Measurements from ENCODE around the gene CNRIP1.
A peak's percentile ranks its signal among the peaks of the same experiment; 100 is the strongest.
"Not testable (repeated sequence)": the region's sequence is repeated elsewhere in the genome, so short reads cannot be mapped to it uniquely, and the experiment has no call there.

CNRIP1 gene

DNA sequence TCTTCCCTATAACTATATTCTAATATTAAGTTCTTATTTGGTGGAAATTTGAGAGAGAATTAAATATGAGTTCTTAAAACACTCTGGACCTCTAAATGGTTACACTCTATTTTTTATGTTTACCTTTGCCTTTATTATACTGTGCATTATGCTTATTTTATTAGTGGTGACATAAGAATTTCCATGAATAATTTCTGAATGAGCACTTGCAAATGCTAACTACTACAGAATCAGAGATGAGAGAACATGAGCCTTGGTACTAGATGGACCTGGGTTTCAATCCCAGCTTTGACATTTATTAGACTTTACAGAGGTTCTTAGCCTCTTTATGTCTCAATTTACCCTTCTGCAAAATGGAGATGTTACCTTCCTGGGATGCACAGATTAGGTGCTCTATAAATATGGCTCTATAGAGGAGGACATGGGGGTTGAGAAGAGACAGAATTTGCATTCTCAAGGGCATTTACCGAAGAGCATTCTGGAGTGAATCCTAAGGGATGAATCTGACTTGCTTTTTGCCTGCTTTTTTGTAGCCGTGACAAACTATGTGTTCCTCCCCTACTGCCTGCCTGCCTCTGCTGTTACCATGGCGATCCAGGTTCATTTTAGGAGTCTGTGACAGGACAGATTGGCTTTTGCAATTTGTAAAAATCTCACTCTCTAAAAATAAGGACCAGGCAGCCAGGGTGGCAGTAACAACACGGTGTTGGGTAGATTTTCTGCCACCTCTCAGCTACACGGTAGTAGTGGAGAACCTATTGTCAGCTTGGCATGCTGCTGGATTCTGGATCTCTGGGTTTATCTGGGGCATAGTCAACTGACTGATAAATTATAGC is 20.7 kb upstream of the CNRIP1 start:
- no peak for DNase-seq (ENCODE audit: low spot score)

- no peak for DNase-seq (ENCODE audit: low spot score)
Observed at GRCh38 chr2:68336192-68336591, 16.4 kb upstream of the CNRIP1 start.

DNA sequence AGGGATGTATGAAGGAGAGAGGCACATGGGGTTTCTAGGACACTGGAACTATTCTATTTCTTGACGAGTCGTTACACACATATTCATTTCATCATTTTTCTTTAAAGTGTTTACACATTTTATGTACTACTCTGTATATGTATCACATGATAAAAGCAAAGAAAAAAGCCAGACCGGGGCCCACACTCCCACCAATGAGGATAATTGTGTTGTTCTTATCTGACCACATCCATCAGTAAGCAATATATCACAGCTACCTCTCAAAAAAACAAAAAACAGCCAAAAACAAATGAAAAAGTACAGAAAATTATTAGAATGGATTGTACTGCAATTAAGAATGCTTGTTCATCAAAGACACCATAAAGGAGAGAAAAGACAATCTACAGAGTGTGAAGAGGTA is 14.2 kb upstream of the CNRIP1 start:
- DNase-seq (ENCODE audit: low spot score): no peak

DNA sequence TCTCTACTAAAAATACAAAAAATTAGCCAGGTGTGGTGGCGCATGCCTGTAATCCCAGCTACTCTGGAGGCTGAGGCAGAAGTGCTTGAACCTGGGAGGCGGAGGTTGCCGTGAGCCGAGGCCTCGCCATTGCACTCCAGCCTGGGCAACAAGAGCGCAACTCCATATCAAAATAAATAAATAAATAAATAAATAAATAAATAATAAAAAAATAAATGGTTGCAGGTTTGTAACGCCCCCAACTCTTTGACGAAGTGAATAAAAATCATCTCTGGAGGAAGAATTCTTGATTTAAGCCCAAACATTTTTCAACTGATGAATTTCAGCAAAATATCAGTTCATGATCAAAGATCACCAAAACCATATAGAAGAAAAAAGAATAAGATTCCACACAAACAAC is 13.3 kb upstream of the CNRIP1 start:
- no peak for DNase-seq (ENCODE audit: low spot score)

GRCh38 chr2:68330691-68331090 is 10.9 kb upstream of the CNRIP1 start:
- no peak for DNase-seq (ENCODE audit: low spot score)

DNA sequence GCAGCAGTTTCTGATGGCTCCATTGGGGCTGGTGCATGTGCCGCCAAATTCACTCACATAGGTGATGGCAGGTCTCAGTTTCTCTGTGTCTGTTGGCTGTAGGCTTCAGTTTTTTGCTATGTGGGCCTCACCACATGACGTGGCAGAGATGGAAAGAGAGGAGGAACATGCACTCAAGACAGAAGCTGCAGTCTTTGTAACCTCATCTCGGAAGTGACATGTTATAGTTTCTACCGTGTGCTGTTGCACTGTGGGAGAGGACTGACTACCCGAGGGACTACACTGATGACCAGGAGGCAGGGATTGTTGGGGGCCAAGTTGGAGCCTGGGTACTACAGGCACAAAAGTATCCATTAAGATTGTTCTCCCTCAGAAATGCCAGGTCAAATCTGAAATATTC is 9.2 kb upstream of the CNRIP1 start:
- DNase-seq (ENCODE audit: low spot score): no peak

GRCh38 chr2:68325056-68325455 is 5.3 kb upstream of the CNRIP1 start:
- no peak for DNase-seq (ENCODE audit: low spot score)

DNA sequence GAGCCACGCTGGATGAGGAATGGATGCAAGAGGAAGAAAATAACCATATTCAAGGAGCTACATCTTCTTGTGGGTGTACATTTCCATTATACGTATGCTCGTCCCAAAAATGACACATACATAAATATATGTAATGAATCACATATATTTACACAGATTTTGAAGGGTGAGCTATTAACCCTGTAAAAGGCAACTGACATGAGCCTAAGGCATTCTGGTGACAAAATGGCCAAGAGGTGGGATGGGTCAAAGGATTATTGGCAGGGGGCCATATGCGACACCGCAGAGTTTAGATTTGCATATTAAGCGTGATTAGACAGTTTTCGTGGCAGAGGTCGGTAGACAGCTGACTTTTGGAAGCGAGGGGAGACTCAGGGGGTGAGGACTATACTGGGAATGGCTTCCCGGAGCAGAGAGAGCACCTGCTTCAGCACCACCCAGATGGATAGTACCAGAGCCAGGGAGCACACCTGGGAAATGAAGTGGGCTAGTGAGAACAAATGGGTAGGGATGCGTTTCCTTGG is 431 bp upstream of the CNRIP1 start:
- DNase-seq (ENCODE audit: low spot score): peak; percentile 63

GRCh38 chr2:68318914-68319397 is 793 bp downstream of the CNRIP1 start:
- DNase-seq (ENCODE audit: low spot score): peak; percentile 41

DNA sequence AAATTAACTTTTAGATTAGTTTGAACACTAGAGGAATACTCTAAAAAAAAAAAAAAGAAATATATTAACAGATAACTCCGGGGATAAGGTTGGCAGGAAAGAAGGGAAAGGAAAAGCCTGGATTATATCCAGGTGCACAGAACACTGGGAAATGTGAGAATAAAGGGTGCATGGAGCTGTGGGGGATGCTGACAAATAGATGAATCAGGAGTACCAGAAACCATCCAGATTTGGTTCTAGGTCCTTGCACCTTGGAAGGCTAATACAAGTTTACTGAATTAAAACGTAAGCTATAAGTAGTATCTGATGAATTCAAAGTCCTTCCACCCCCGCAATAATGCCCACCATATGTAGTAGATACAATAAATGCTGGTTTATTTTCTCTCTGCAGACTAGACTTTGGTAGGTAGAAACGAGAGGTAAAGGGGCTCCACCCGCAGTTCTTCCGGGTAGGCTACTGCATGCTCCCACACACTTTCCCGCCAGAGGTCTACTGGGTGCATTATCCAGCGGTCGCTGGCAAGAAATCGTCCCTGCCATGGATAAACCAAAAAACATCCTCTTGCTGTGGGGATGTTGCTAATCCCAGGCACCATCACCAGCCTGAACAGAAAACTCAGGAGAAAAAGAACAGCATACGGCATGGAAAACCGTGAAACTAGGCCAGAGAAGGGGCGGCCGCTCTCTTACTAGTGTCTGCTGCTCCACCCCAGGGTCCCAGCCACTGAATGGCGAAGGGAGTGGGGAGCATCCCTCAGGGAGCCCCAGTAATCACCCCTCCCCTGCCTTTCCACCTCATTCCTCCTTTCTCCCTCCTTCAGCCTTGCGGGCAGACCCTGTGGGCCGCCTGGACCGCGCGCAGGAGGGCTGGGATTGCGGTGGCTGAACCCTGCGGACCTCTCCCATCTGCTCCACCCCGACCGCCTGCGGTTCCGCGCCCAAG is 1.5 kb downstream of the CNRIP1 start:
- DNase-seq (ENCODE audit: low spot score): peak; percentile 53

GRCh38 chr2:68316111-68316510 is 3.6 kb downstream of the CNRIP1 start:
- no peak for DNase-seq (ENCODE audit: low spot score)

DNA sequence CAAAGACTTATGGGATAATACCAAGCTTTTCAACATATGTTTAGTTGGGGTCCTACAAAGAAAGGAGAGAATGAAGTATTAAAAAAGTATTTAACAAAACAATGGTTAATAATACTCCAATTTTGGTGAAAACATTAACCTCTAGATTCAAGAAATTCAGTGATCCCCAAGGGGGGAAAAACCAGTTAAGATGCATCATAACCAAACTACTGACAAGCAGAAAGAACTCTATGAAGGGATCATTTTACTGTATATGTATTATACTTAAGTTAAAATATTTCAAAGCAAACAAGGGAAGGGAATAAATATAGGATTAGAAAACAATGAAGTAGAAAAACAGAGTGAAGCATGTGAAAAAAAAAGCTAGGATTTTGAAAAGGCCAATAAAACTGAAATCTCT is 8.7 kb downstream of the CNRIP1 start:
- DNase-seq (ENCODE audit: low spot score): no peak

- no peak for DNase-seq (ENCODE audit: low spot score)
Observed at GRCh38 chr2:68309426-68309825, 10.3 kb downstream of the CNRIP1 start.

DNA sequence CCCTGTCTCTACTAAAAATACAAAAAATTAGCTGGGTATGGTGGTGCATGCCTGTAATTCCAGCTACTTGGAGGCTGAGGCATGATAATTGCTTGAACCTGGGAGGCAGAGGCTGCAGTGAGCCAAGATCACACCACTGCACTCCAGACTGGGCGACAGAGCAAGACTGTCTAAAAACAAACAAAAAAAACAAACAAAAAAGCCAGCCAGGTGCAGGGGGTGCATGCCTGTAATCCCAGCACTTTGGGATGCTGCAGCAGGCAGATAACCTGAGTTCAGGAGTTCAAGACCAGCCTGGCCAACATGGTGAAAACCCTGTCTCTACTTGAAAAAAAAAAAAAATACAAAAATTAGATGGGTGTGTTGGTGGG is 15.9 kb downstream of the CNRIP1 start:
- DNase-seq (ENCODE audit: low spot score): not testable (repeated sequence)

DNA sequence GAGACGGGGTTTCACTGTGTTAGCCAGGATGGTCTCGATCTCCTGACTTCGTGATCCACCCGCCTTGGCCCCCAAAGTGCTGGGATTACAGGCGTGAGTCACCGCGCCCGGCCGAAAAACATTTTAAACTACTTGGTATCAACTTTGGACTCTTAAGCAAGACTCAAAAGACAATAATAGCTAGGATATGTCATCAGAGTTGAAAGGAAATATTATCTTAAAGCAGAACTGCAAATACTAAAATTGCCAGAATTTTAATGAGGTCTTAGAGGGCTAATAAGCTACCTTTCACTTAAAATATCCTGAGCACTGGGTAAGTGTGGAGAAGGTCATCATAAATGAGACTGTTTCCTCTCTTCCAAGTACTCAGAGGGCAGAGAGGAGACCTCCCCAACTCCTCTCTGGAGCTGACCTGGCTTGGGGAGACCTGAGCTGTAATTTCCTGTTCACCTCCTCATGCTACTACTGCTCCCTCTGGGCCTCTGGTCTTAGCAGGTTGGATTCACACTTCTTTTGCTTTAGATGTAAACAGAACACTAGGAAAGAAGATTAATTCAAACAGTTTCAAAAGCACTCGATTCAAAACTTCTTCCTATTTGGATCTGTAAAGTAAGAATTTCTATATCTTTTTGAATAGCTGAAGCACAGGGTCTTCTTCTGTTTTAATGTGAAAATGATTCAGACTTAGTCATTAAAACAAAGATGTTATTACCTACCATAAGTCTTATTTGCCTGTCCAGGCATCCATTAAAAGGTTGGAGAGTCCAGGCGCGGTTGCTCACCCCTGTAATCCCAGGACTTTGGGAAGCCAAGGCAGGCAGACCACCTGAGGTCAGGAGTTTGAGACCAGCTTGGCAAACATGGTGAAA is 16.5 kb downstream of the CNRIP1 start:
- DNase-seq (ENCODE audit: low spot score): no peak

- no peak for DNase-seq (ENCODE audit: low spot score)
Observed at GRCh38 chr2:68302281-68302875, 17.4 kb downstream of the CNRIP1 start.

GRCh38 chr2:68295516-68295915 is 24.2 kb downstream of the CNRIP1 start:
- DNase-seq (ENCODE audit: low spot score): no peak

- DNase-seq (ENCODE audit: low spot score): no peak
Observed at GRCh38 chr2:68294913-68295312, 24.8 kb downstream of the CNRIP1 start.

DNA sequence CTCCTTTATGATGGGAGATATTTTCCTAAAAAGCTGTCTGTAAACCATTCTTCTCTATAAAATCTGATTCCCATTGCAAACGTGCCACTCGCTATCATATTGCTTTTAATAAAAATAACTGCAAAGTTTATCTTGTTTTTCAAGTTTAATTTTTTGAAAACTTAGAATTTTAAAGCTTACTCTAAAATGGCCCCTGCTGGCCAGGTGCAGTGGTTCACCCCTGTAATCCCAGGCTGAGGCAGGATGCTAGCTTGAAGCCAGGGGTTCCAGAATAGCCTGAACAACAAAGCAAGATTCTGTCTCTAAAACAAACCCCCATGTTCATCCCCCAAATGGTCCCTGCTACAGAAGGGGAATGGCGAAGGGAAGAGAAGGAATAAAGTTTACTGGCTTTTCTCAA is 25.6 kb downstream of the CNRIP1 start:
- no peak for DNase-seq (ENCODE audit: low spot score)

DNA sequence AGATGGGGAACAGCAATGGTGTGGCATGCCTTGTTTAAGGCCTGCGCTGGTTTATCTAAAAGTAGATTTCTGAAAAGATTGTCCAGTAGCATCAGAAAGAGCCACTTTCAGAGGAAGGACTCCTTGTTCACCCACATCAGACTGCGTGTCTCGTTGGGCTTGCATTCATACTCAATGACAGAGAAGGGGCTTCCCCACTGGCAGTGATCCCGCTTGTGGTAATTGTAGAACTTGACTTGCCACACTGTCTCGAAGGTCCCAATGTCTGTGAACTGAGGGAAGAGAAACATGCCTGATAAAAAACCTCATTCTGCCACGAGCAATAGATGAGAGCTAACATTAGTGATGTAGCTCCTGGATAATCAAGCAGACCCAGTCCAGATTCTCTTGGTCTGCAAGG is 26.0 kb downstream of the CNRIP1 start:
- no peak for DNase-seq (ENCODE audit: low spot score)

- no peak for DNase-seq (ENCODE audit: low spot score)
Observed at GRCh38 chr2:68293024-68293423, 26.7 kb downstream of the CNRIP1 start.
